Measurements from ENCODE around the gene HTR3A.

DNA sequence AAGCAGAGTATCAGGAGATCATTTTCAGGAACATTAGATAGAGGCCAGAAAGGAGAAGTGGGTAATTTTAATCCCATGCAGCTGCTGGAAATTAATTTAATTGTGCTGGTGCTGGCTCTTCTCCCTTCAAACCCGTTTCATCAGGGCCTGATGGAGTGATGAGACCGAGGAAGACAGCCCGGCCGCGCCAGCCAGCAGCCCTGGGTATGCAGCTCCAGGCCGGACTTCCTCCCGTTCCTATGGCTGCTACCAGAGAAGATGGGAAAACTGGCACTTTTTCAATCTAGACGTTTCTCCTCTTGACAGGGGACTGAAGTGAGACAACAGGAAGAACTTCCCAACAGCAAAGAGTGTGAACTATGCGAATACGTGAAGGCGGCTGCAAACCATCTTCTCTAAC is 60.0 kb downstream of the HTR3A start:
- TF ChIP-seq CTCF (conservative IDR thresholded peaks at IDR 0.05 in 1 of 2, IDR thresholded peaks at IDR 0.05 in 1 of 2; ENCODE audit: extremely low read depth in 1 of 2, insufficient read depth in 1 of 2, low read depth in 1 of 2, low read length in 2 of 2) (no peak), EZH2 (IDR thresholded peaks at IDR 0.05; ENCODE audit: borderline replicate concordance, low read length) (no peak)
